SU-DHL-6 (cell line): Measurements from ENCODE around the gene NPAT.
A peak's percentile ranks its signal among the peaks of the same experiment; 100 is the strongest.

Source experiments
- EZH2phosphoT487 ChIP-seq: fragments of 200-600 bp; sonication (generic), shearing (Covaris generic); conservative IDR thresholded peaks from 2 replicates; pipeline ENCODE4 v1.6.1; 2018; ENCODE audit warnings: mild to moderate bottlenecking, antibody characterized with exemption, low read length, moderate library complexity, mixed read lengths
- TF ChIP-seq, protein P1 (sequence below): fragments of 200-600 bp; sonication (generic); IDR thresholded peaks from one replicate; pipeline ENCODE4 v1.5.1; 2017; ENCODE audit warnings: antibody characterized with exemption, mild to moderate bottlenecking, low read length, moderate library complexity; ENCODE audit not compliant: insufficient read depth, poor library complexity, severe bottlenecking

GRCh38 chr11:108222574-108223347, at the start of gene NPAT, which contains the start of gene ATM:
- TF ChIP-seq, protein P1, sequence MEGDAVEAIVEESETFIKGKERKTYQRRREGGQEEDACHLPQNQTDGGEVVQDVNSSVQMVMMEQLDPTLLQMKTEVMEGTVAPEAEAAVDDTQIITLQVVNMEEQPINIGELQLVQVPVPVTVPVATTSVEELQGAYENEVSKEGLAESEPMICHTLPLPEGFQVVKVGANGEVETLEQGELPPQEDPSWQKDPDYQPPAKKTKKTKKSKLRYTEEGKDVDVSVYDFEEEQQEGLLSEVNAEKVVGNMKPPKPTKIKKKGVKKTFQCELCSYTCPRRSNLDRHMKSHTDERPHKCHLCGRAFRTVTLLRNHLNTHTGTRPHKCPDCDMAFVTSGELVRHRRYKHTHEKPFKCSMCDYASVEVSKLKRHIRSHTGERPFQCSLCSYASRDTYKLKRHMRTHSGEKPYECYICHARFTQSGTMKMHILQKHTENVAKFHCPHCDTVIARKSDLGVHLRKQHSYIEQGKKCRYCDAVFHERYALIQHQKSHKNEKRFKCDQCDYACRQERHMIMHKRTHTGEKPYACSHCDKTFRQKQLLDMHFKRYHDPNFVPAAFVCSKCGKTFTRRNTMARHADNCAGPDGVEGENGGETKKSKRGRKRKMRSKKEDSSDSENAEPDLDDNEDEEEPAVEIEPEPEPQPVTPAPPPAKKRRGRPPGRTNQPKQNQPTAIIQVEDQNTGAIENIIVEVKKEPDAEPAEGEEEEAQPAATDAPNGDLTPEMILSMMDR = peak; percentile 47
- no peak for TF ChIP-seq EZH2phosphoT487
